Measurements from ENCODE around the gene SMG6.
A peak's percentile ranks its signal among the peaks of the same experiment; 100 is the strongest.

SMG6 gene

DNA sequence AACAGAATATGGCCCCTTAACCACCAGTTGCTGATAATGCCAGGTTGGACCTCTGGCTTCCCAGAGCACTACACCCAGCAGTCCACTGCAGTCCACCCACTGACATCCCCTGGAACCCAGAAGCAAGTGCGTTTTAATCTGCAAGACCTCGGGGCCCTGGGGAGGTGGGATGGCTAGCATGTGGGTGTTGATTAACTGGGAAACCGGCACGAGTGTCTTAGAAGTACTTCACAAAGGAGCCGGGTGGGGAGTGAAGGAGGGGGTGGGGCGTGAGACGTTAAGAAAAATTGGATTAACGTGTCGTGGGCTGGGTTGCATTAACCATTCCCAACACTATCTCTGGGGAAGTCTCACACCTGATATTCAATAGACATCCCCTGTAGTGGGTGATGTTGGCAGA, 254.8 kb downstream of the SMG6 start:
- Histone ChIP-seq H2BK12ac (ENCODE audit: low read length in 2 of 2) (no peak overlapping the region), H3K14ac (ENCODE audit: low read length in 2 of 2) (no peak overlapping the region), H3K27me3 (ENCODE audit: control insufficient read depth in 1 of 2, insufficient read depth in 1 of 2, low read length in 2 of 2) (no peaks in the 10 kb centered on the region), H3K4me3 (ENCODE audit: insufficient read depth in 1 of 2, low read depth in 1 of 2, low read length in 2 of 2) (peak overlapping the region in 1 of 2 experiments; percentile 85), H3K4ac (ENCODE audit: low read depth in 1 of 2, low read length in 2 of 2) (no peak overlapping the region), H3K9ac (ENCODE audit: low read length) (peak overlapping the region; percentile 98), H2BK5ac (ENCODE audit: low read depth, low read length, poor library complexity, severe bottlenecking) (no peak overlapping the region), H3K4me1 (ENCODE audit: control insufficient read depth, insufficient read depth, low read depth, low read length) (peaks cover 32% of the 10 kb centered on the region), H2AFZ (ENCODE audit: low read depth, low read length) (no peak overlapping the region), H2BK15ac (ENCODE audit: low read depth, poor library complexity, severe bottlenecking) (no peak overlapping the region), H4K91ac (ENCODE audit: low read length) (no peak overlapping the region), H2AK5ac (ENCODE audit: low read length, severe bottlenecking) (no peak overlapping the region), H3K23ac (ENCODE audit: low read length in 2 of 2) (no peak overlapping the region), H3K9me3 (ENCODE audit: control insufficient read depth, low read length) (no peaks in the 10 kb centered on the region), H2BK120ac (ENCODE audit: low read depth, low read length) (no peak overlapping the region), H3K36me3 (ENCODE audit: control insufficient read depth in 1 of 2, insufficient read depth in 2 of 2, low read depth in 1 of 2, low read length in 2 of 2) (peaks cover 8 to 10% of the 10 kb centered on the region in 2 experiments), H3K79me1 (replicated peaks; ENCODE audit: low read length, poor library complexity, severe bottlenecking) (peaks cover 13% of the 10 kb centered on the region), H3K18ac (ENCODE audit: low read depth in 1 of 2, low read length in 2 of 2) (no peak overlapping the region), H3K27ac (ENCODE audit: low read length, poor library complexity, severe bottlenecking) (no peak overlapping the region), H4K8ac (ENCODE audit: low read length) (no peak overlapping the region), H3K4me2 (ENCODE audit: low read length, poor library complexity, severe bottlenecking) (peak overlapping the region; percentile 84)
- 13% methylated on average over 4 of the region's 9 CpGs for WGBS
- DNase-seq: no peak

DNA sequence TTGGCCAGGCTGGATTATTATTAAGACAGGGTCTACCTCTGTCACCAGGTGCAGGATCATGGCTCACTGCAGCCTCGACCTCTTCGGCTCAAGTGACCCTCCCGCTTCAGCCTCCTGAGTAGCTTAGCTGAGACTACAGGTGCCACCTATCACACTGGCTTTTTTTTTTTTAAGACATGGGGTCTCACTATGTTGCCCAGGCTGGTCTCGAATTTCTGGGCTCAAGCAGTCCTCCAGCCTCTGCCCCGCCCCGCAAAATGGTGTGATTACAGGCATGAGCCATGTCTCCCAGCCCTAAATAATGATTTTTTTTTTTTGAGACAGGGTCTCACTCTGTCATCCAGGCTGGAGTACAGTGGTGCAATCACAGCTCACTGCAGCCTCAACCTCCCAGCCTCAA, 256.0 kb downstream of the SMG6 start:
- Histone ChIP-seq H2BK5ac (ENCODE audit: low read depth, low read length, poor library complexity, severe bottlenecking) (no peak overlapping the region), H3K4me2 (ENCODE audit: low read length, poor library complexity, severe bottlenecking) (no peak overlapping the region), H2AK5ac (ENCODE audit: low read length, severe bottlenecking) (no peak overlapping the region), H3K79me1 (replicated peaks; ENCODE audit: low read length, poor library complexity, severe bottlenecking) (peaks cover 16% of the 10 kb centered on the region), H2BK12ac (ENCODE audit: low read length in 2 of 2) (no peak overlapping the region), H2BK15ac (ENCODE audit: low read depth, poor library complexity, severe bottlenecking) (no peak overlapping the region), H3K4ac (ENCODE audit: low read depth in 1 of 2, low read length in 2 of 2) (no peak overlapping the region), H3K9ac (ENCODE audit: low read length) (no peak overlapping the region), H2AFZ (ENCODE audit: low read depth, low read length) (no peak overlapping the region), H3K27me3 (ENCODE audit: control insufficient read depth in 1 of 2, insufficient read depth in 1 of 2, low read length in 2 of 2) (no peaks in the 10 kb centered on the region), H3K4me1 (ENCODE audit: control insufficient read depth, insufficient read depth, low read depth, low read length) (peaks cover 36% of the 10 kb centered on the region), H3K9me3 (ENCODE audit: control insufficient read depth, low read length) (no peaks in the 10 kb centered on the region), H2BK120ac (ENCODE audit: low read depth, low read length) (no peak overlapping the region), H3K27ac (ENCODE audit: low read length, poor library complexity, severe bottlenecking) (no peak overlapping the region), H3K18ac (ENCODE audit: low read depth in 1 of 2, low read length in 2 of 2) (no peak overlapping the region), H3K14ac (ENCODE audit: low read length in 2 of 2) (no peak overlapping the region), H4K91ac (ENCODE audit: low read length) (no peak overlapping the region), H3K4me3 (ENCODE audit: insufficient read depth in 1 of 2, low read depth in 1 of 2, low read length in 2 of 2) (no peak overlapping the region), H3K23ac (ENCODE audit: low read length in 2 of 2) (no peak overlapping the region), H3K36me3 (ENCODE audit: control insufficient read depth in 1 of 2, insufficient read depth in 2 of 2, low read depth in 1 of 2, low read length in 2 of 2) (peaks cover 19 to 22% of the 10 kb centered on the region in 2 experiments), H4K8ac (ENCODE audit: low read length) (no peak overlapping the region)
- DNase-seq: no peak
- 91% methylated on average over 6 of the region's 6 CpGs for WGBS

DNA sequence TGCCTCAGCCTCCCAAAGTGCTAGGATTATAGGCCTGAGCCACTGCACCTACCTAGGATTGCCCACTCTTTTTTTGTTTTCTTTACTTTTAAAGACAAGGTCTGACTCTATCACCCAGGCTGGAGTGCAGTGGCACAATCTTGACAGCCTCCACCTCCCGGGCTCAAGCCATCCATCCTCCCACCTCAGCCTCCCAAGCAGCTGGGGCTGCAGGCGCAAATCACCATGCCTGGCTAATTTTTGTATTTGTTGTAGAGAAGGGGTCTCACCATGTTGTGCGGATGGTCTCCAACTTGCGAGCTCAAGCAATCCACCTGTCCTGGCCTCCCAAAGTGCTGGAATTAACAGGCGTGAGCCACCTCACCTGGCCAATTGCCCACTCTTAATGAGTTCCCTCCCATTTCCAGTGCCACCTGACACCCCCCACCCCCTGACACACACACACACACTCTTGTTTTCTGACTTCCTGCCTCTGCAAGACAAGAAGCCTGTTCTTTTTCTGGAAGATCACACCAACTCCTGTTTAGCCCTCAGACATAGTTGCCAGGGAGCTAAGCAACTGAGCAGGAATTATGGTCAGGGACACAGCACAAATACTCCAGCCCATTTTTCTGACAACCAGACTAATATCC, 259.2 kb downstream of the SMG6 start:
- Histone ChIP-seq H3K36me3 (ENCODE audit: control insufficient read depth in 1 of 2, insufficient read depth in 2 of 2, low read depth in 1 of 2, low read length in 2 of 2) (peaks cover 32 to 33% of the 10 kb centered on the region in 2 experiments), H3K9me3 (ENCODE audit: control insufficient read depth, low read length) (no peaks in the 10 kb centered on the region), H4K8ac (ENCODE audit: low read length) (no peak overlapping the region), H2AK5ac (ENCODE audit: low read length, severe bottlenecking) (no peak overlapping the region), H3K23ac (ENCODE audit: low read length in 2 of 2) (no peak overlapping the region), H3K27ac (ENCODE audit: low read length, poor library complexity, severe bottlenecking) (no peak overlapping the region), H3K4me3 (ENCODE audit: insufficient read depth in 1 of 2, low read depth in 1 of 2, low read length in 2 of 2) (no peak overlapping the region), H3K4me2 (ENCODE audit: low read length, poor library complexity, severe bottlenecking) (no peak overlapping the region), H3K18ac (ENCODE audit: low read depth in 1 of 2, low read length in 2 of 2) (no peak overlapping the region), H2BK120ac (ENCODE audit: low read depth, low read length) (no peak overlapping the region), H2BK15ac (ENCODE audit: low read depth, poor library complexity, severe bottlenecking) (no peak overlapping the region), H4K91ac (ENCODE audit: low read length) (no peak overlapping the region), H3K4ac (ENCODE audit: low read depth in 1 of 2, low read length in 2 of 2) (no peak overlapping the region), H2BK5ac (ENCODE audit: low read depth, low read length, poor library complexity, severe bottlenecking) (no peak overlapping the region), H3K9ac (ENCODE audit: low read length) (peak overlapping the region; percentile 91), H3K14ac (ENCODE audit: low read length in 2 of 2) (no peak overlapping the region), H3K27me3 (ENCODE audit: control insufficient read depth in 1 of 2, insufficient read depth in 1 of 2, low read length in 2 of 2) (no peaks in the 10 kb centered on the region), H2AFZ (ENCODE audit: low read depth, low read length) (no peak overlapping the region), H3K79me1 (replicated peaks; ENCODE audit: low read length, poor library complexity, severe bottlenecking) (peaks cover 21% of the 10 kb centered on the region), H2BK12ac (ENCODE audit: low read length in 2 of 2) (no peak overlapping the region), H3K4me1 (ENCODE audit: control insufficient read depth, insufficient read depth, low read depth, low read length) (peaks cover 26% of the 10 kb centered on the region)
- DNase-seq: no peak
- WGBS: over 99% methylated on average over 4 of the region's 5 CpGs

DNA sequence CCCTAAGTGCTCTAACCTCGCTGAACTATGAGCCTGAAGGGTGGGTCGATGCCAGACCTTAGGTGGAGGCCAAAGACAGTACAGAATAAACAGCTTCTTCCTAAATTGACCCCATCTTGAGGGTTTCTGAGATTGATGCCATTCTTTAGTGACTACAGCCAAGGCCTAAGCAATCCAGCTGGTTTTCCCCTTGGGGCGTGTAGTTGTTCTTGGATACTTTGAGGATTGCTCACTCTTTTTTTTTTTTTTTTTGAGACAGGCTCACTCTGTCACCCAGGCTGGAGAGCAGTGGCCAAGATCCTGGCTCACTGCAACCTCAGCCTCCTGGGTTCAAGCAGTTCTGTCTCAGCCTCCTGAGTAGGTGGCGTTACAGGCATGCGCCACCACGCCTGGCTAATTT, 259.8 kb downstream of the SMG6 start:
- H2AFZ ChIP-seq (ENCODE audit: low read depth, low read length): no peak overlapping the region
- no peak overlapping the region for H2BK120ac ChIP-seq (ENCODE audit: low read depth, low read length)
- no peak overlapping the region for H3K23ac ChIP-seq (ENCODE audit: low read length in 2 of 2)
- no peaks in the 10 kb centered on the region for H3K9me3 ChIP-seq (ENCODE audit: control insufficient read depth, low read length)
- H3K27ac ChIP-seq (ENCODE audit: low read length, poor library complexity, severe bottlenecking): no peak overlapping the region
- no peak overlapping the region for H2BK12ac ChIP-seq (ENCODE audit: low read length in 2 of 2)
- H3K27me3 ChIP-seq (ENCODE audit: control insufficient read depth in 1 of 2, insufficient read depth in 1 of 2, low read length in 2 of 2): no peaks in the 10 kb centered on the region
- no peak overlapping the region for H4K91ac ChIP-seq (ENCODE audit: low read length)
- H3K4me3 ChIP-seq (ENCODE audit: insufficient read depth in 1 of 2, low read depth in 1 of 2, low read length in 2 of 2): peak overlapping the region in 1 of 2 experiments; percentile 91
- H4K8ac ChIP-seq (ENCODE audit: low read length): no peak overlapping the region
- WGBS: 78% methylated on average over 5 of the region's 6 CpGs
- H3K4me1 ChIP-seq (ENCODE audit: control insufficient read depth, insufficient read depth, low read depth, low read length): peaks cover 22% of the 10 kb centered on the region
- no peak overlapping the region for H3K4ac ChIP-seq (ENCODE audit: low read depth in 1 of 2, low read length in 2 of 2)
- peaks cover 21% of the 10 kb centered on the region for H3K79me1 ChIP-seq (replicated peaks; ENCODE audit: low read length, poor library complexity, severe bottlenecking)
- H2BK5ac ChIP-seq (ENCODE audit: low read depth, low read length, poor library complexity, severe bottlenecking): no peak overlapping the region
- peak overlapping the region; percentile 91 for H3K9ac ChIP-seq (ENCODE audit: low read length)
- H2BK15ac ChIP-seq (ENCODE audit: low read depth, poor library complexity, severe bottlenecking): no peak overlapping the region
- no peak overlapping the region for H3K18ac ChIP-seq (ENCODE audit: low read depth in 1 of 2, low read length in 2 of 2)
- H2AK5ac ChIP-seq (ENCODE audit: low read length, severe bottlenecking): no peak overlapping the region
- peak; percentile 77 for DNase-seq
- H3K4me2 ChIP-seq (ENCODE audit: low read length, poor library complexity, severe bottlenecking): no peak overlapping the region
- H3K14ac ChIP-seq (ENCODE audit: low read length in 2 of 2): no peak overlapping the region
- H3K36me3 ChIP-seq (ENCODE audit: control insufficient read depth in 1 of 2, insufficient read depth in 2 of 2, low read depth in 1 of 2, low read length in 2 of 2): peaks cover 32 to 33% of the 10 kb centered on the region in 2 experiments
